ENCODE measurements around the gene USP17L25.
"Not testable (repeated sequence)": the region's sequence is repeated elsewhere in the genome, so short reads cannot be mapped to it uniquely, and the experiment has no call there.

DNA sequence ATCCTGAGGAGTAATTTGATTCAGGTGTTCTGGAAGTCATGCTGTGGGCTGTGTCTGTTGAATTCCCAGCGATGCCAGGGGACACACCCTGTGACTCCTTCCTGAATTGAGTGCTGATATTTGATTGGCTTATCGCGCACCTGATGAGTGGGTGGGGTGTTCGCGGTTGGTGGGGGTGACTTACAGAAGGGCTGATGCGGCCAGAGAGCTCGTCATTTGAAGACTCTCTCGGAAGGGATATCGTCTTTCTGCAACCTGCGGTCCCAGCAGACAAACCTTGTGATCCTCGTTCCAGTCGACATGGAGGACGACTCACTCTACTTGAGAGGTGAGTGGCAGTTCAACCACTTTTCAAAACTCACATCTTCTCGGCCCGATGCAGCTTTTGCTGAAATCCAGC, 4.6 kb downstream of the USP17L25 start, which contains the start of gene USP17L26:
- TF ChIP-seq, protein P1, sequence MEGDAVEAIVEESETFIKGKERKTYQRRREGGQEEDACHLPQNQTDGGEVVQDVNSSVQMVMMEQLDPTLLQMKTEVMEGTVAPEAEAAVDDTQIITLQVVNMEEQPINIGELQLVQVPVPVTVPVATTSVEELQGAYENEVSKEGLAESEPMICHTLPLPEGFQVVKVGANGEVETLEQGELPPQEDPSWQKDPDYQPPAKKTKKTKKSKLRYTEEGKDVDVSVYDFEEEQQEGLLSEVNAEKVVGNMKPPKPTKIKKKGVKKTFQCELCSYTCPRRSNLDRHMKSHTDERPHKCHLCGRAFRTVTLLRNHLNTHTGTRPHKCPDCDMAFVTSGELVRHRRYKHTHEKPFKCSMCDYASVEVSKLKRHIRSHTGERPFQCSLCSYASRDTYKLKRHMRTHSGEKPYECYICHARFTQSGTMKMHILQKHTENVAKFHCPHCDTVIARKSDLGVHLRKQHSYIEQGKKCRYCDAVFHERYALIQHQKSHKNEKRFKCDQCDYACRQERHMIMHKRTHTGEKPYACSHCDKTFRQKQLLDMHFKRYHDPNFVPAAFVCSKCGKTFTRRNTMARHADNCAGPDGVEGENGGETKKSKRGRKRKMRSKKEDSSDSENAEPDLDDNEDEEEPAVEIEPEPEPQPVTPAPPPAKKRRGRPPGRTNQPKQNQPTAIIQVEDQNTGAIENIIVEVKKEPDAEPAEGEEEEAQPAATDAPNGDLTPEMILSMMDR (IDR thresholded peaks at IDR 0.05; ENCODE audit: low read depth, low read length), result not testable (repeated sequence)
- TF ChIP-seq EZH2phosphoT487 (IDR thresholded peaks at IDR 0.05; ENCODE audit: low read depth), result not testable (repeated sequence)

Data from OCI-LY3 (cell line).